Aorta (tissue), 5 donors: ENCODE results near the gene RIMKLA. TPM values are rescaled to one million over a fixed set of nuclear protein-coding genes. Genes with fewer than 3 reads are reported as not detected.

ENCODE experiments used
- ATAC-seq: fragments of 200-7000 bp; cut with Tn5 transposase; one replicate; pipeline ENCODE4 v1.9.1; 2022; ENCODE audit warnings: moderate library complexity; ENCODE audit not compliant: low FRiP score
- DNase-seq, 2 donors: peaks; one replicate each; pipeline ENCODE4 v3.0.0-alpha.2; 2020
- H3K27ac ChIP-seq, 2 donors: one replicate each; pipeline ENCODE4 v1.5.1; 2013; ENCODE audit warnings: low read length in 2 of 2, mild to moderate bottlenecking in 2 of 2, moderate library complexity in 2 of 2, control low read depth in 1 of 2, inconsistent platforms in 1 of 2, low read depth in 1 of 2
- H3K27me3 ChIP-seq, 2 donors: one replicate each; pipeline ENCODE4 v1.6.1; 2013; ENCODE audit warnings: control low read depth in 1 of 2, low read length in 1 of 2, mild to moderate bottlenecking in 1 of 2, moderate library complexity in 1 of 2; ENCODE audit not compliant: insufficient read depth in 2 of 2, control insufficient read depth in 1 of 2
- H3K36me3 ChIP-seq, 2 donors: one replicate each; pipeline ENCODE4 v1.6.1; 2013; ENCODE audit warnings: control low read depth in 1 of 2, low read length in 1 of 2, mild to moderate bottlenecking in 1 of 2; ENCODE audit not compliant: insufficient read depth in 2 of 2, control insufficient read depth in 1 of 2
- H3K4me1 ChIP-seq, 2 donors: one replicate each; pipeline ENCODE4 v1.6.1; 2013; ENCODE audit warnings: low read length in 2 of 2, control low read depth in 1 of 2, mild to moderate bottlenecking in 1 of 2, moderate library complexity in 1 of 2; ENCODE audit not compliant: insufficient read depth in 2 of 2, control insufficient read depth in 1 of 2
- H3K4me3 ChIP-seq, 2 donors: one replicate each; pipeline ENCODE4 v1.5.1; 2013; ENCODE audit warnings: low read length in 2 of 2, control low read depth in 1 of 2, mild to moderate bottlenecking in 1 of 2
- H3K9me3 ChIP-seq: one replicate; pipeline ENCODE4 v1.6.1; 2013; ENCODE audit warnings: mild to moderate bottlenecking, low read length; ENCODE audit not compliant: control insufficient read depth
- WGBS, 2 donors: extraction: QIAGEN DNeasy Blood & Tissue Kit; methylation state at CpG; one replicate each; pipeline ENCODE4 v1.1.7; 2013; 5-methylcytosine and 5-hydroxymethylcytosine counted together
- intact Hi-C, 2 donors: fragments of 100-400 bp; cut with DNase I; formaldehyde crosslinking; loops; one replicate each; pipeline versions ENCODE4 v1.14.2 to v1.15.0; 2022
- polyA plus RNA-seq, 2 donors: library from polyadenylated mRNA; stranded (reverse); fragments of 200-250 nt; gene quantifications; one replicate each; pipeline ENCODE4 v1.2.3, GENCODE V29; 2013
- total RNA-seq, 2 donors: library from RNA; stranded (reverse); fragmentation: NEBNext Ultra II Directional; extraction: Animal tissue kit (Norgen Biotek cat#: 25700); gene quantifications; one replicate each; pipeline ENCODE4 v1.2.1, GENCODE V29; 2021
- donor health status: healthy with polysubstance abuse.
- donor health status: Bipolar disorder and iron deficiency.
- donor health status: DM: no; HTN: no; CAD: no.
- donor health status: DM: no; HTN: no; CAD: no.
- donor health status: DM: yes; HTN: yes; CAD: no.

RIMKLA gene
- total and polyA plus RNA-seq, 4 donors: 0.06 to 1.3 (median 0.39) TPM

DNA sequence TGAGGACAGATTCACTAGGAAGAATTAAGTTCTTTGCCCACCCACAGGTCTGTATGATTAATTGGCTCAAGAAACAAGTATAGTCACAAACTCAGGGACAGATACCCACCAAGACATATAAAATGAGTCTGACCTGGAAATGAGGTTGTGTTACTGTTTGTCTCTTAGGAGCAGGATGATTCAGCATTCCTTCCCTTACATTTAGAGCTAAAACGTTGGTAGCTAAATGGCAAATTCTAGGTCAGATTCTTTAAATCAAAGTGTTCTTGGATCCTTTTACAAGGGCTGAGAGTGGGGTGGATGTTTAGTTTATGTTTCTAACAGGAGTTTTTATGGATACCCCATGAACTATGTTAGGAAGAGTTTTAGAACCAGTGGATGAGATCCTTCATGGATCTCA is 4.7 kb downstream of the RIMKLA start:
- H3K4me1 ChIP-seq: no peaks in the 10 kb centered on the region
- no peaks in the 10 kb centered on the region for H3K36me3 ChIP-seq
- H3K4me3 ChIP-seq: no peak overlapping the region
- intact Hi-C loops: no loop called here
- no peaks in the 10 kb centered on the region for H3K27me3 ChIP-seq
- ATAC-seq: no peak
- no peak for DNase-seq
- 19 to 25% methylated on average over 1 of the region's 1 CpG for WGBS, 2 donors
- no peak overlapping the region for H3K27ac ChIP-seq
- H3K9me3 ChIP-seq: no peaks in the 10 kb centered on the region

DNA sequence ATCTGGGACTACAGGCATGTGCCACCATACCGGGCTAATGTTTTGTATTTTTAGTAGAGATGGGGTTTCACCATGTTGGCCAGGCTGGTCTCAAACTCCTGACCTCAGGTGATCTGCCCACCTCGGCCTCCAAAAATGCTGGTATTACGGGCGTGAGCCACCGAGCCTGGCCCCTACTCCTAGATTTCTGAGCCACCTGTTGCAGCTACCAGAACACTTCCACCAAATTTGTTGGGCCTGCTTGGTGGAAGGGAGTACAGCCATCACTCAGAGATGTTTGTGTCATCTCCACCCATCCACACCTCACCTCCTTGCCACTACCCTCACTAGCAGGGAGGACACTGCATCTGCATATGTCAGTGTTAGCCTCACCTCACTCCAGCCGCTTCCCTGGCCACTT is 5.5 kb downstream of the RIMKLA start:
- no peak for ATAC-seq
- no peak overlapping the region for H3K27ac ChIP-seq
- intact Hi-C loops: no loop called here
- H3K4me3 ChIP-seq: no peak overlapping the region
- H3K9me3 ChIP-seq: no peaks in the 10 kb centered on the region
- WGBS, 2 donors: 91% methylated on average over 6 of the region's 6 CpGs
- no peak for DNase-seq
- H3K4me1 ChIP-seq: no peaks in the 10 kb centered on the region
- no peaks in the 10 kb centered on the region for H3K27me3 ChIP-seq
- H3K36me3 ChIP-seq: no peaks in the 10 kb centered on the region

DNA sequence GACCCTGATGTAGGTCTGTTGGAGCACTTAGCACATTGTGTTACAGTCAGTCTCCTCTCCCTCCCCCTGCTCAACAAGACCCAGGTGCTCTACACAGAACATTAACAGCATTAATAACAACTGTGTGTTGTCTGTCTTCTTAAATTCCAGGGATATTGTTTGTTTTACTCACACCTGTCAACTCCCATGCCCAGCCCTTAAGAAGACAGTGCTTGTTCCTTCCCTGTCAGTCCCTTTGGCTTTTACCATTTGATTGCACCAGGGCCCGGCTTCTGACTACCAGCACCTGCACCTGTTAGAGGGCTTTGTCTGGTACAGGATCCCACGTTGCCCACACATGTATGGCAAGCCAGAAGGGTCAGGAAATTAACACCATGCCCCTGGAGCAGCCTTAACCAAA is 11.7 kb downstream of the RIMKLA start:
- no peaks in the 10 kb centered on the region for H3K27me3 ChIP-seq
- ATAC-seq: no peak
- intact Hi-C loops: no loop called here
- no peaks in the 10 kb centered on the region for H3K4me1 ChIP-seq
- H3K9me3 ChIP-seq: no peaks in the 10 kb centered on the region
- H3K4me3 ChIP-seq: no peak overlapping the region
- no peaks in the 10 kb centered on the region for H3K36me3 ChIP-seq
- whole genome bisulfite sequencing, 2 donors: 75 to 82% methylated on average over 2 of the region's 2 CpGs
- H3K27ac ChIP-seq: no peak overlapping the region
- no peak for DNase-seq

DNA sequence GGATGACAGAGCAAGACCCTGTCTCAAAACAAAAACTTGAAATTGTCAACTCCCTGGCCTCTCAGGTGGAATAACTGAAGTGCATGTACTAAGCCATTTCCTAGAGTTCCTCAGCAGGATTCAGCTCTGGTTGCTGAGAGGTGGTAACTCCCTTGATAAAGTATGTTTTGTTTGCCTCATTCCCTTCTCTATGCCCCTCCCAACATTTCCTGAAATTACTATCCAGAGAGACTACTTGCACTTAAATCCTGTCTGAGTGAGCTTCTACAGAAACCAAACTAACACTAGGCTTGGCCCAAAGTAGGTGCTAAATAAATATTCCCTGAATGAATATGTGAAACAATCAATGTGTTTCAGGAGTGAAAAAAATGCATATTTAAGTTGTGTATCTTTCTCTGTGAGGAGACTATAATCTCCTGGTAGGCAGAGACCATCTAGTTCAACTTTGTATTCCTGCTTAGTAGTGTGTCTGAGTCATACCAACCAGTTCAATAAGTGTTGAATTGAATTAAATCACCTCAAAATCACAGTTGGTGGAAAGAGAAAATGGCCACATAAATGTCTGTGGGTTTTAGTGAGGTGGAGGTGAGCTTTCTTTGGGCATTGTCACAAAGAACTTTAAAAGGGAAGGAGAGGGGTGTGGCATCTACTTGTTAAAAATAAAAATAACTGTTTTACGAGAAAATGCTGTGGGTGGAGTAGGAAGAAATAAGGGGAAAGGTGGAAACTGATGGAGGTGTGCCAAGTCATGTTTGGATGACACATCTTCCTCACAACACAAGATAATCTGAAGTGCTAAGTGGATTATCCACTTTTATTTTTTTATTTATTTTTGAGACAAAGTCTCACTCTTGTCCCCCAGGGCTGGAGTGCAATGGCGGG is 12.6 kb downstream of the RIMKLA start:
- intact Hi-C loops: no loop called here
- H3K4me1 ChIP-seq: no peaks in the 10 kb centered on the region
- no peak overlapping the region for H3K27ac ChIP-seq
- WGBS, 2 donors: 80 to 86% methylated on average over 2 of the region's 2 CpGs
- H3K9me3 ChIP-seq: no peaks in the 10 kb centered on the region
- no peak for ATAC-seq
- H3K27me3 ChIP-seq: no peaks in the 10 kb centered on the region
- H3K4me3 ChIP-seq: no peak overlapping the region
- DNase-seq: no peak
- H3K36me3 ChIP-seq: no peaks in the 10 kb centered on the region

DNA sequence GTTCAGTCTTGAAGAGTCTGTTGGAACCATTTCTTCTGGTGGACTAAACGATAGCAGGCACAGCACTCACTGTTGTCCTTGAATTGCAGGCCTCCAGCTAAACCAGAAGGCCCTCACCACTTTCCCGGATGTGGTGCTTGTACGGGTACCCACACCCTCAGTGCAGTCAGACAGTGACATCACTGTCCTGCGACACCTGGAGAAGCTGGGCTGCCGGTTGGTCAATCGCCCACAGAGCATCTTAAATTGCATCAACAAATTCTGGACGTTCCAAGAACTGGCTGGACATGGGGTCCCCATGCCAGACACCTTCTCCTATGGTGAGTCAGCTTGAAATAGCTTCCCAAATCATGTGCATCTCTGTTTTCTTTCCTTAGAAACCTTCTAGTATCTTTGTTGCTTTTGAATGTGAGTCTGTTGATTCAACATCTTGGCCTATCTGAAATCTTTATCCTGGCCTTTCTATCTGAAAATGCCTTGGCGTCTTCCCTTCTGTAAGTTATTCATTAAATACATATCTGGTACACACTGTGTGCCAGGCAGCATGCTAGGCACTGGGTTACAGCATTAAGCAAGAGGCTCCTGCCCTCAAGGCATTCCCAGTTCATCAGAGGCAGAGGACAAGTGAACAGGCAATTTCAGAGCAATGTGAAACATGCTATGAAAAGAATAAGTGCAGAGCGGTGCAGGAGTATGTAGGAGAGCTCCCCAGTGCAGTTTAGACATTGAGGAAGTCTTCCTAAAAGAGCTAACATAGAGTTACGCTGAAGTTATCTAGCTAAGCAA is 18.9 kb downstream of the RIMKLA start:
- Histone ChIP-seq H3K27me3 (no peaks in the 10 kb centered on the region), H3K27ac (no peak overlapping the region), H3K36me3 (no peaks in the 10 kb centered on the region), H3K9me3 (no peaks in the 10 kb centered on the region), H3K4me1 (no peaks in the 10 kb centered on the region), H3K4me3 (no peak overlapping the region)
- 83 to 87% methylated on average over 10 of the region's 10 CpGs for WGBS, 2 donors
- no peak for ATAC-seq
- intact Hi-C loops: no loop called here
- no peak for DNase-seq

DNA sequence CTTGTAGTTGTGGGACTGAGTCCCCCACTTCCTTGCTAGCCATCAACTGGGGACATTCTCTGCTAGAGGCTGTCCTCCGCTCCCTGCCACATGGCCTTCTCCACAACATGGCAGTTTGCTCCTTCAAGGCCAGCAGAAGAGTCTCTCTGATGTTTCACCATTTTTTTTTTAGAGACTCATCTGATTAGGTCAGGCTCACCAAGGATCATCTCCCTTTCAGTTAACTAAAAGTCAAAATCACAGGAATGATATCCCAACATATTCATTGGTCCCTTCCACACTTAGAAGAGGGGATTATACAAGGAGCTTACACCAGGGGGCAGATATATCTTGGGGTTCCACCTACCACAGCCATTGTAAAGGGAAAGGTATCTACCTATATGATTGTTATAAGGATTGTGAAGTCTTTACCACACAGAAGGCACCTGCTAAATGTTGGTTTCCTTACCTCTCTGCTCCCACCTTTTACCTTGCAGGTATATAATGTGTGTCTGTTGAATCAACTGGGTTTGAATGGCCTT is 23.3 kb downstream of the RIMKLA start:
- no peaks in the 10 kb centered on the region for H3K27me3 ChIP-seq
- no peak for ATAC-seq
- no peak overlapping the region for H3K4me3 ChIP-seq
- no peaks in the 10 kb centered on the region for H3K4me1 ChIP-seq
- H3K9me3 ChIP-seq: no peaks in the 10 kb centered on the region
- H3K36me3 ChIP-seq: no peaks in the 10 kb centered on the region
- 95 to 99% methylated on average over 1 of the region's 1 CpG for WGBS, 2 donors
- no peak for DNase-seq
- intact Hi-C loops: no loop called here
- H3K27ac ChIP-seq: no peak overlapping the region

DNA sequence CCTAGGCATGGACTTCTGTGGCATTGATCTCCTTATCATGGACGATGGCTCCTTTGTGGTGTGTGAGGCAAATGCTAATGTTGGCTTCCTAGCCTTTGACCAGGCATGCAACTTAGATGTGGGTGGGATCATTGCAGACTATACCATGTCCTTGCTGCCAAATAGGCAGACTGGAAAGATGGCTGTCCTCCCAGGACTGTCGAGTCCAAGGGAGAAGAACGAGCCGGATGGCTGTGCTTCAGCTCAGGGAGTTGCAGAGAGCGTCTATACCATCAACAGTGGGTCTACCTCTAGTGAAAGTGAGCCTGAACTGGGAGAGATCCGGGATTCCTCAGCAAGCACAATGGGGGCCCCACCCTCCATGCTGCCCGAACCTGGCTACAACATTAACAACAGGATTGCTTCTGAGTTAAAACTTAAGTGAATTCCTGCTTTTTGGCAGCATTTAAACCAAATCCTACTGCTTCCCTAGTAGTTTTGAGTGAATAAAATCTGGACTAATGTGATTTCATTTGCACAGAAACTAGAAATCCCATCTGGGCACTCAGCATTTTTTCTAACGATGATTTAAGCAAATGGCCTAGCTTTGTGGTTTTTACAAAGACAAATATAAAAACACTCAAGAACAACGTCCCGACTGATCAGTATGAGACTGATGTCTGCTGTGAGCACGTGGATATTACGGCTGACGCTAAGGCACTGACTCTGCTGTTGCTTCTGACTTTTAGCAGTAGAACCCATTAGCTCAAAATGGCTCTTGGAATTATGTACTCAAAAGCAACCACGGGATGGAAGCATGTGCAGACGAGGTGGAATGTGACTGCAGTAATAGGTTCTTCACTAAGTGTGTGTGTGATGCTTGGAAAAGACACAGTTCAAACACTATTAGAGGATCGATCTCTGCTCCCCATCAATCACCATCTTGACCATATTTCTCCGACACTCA is 34.2 kb downstream of the RIMKLA start:
- no peak for DNase-seq
- 84 to 88% methylated on average over 17 of the region's 17 CpGs for WGBS, 2 donors
- no peaks in the 10 kb centered on the region for H3K4me1 ChIP-seq

DNA sequence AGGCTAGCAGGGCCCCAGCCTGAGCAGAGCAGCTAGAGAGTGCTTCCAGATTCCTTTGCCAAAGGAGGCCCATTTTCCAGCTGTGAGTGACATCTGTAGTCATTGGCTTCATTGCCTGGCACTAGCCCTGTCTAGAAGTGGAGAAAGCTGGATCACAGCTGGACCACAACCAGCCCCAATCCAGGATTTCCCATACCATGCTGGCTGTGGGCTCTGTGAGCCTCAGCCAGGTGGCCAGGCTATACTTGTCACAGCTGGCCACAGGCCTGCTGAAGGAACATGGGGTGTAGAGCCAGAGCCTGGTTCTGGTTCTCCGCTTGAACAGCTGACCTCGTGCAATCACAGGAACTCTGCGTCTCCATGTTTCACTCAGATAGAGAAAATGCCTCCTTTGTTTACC is 36.6 kb downstream of the RIMKLA start:
- ATAC-seq (no peak), DNase-seq (no peak)
- H3K27me3 ChIP-seq: no peaks in the 10 kb centered on the region
- WGBS, 2 donors: 4 to 33% methylated on average over 3 of the region's 3 CpGs
- H3K4me3 ChIP-seq: no peak overlapping the region
- H3K27ac ChIP-seq: no peak overlapping the region
- no peaks in the 10 kb centered on the region for H3K36me3 ChIP-seq
- H3K9me3 ChIP-seq: no peaks in the 10 kb centered on the region
- intact Hi-C loops: no loop called here
- no peaks in the 10 kb centered on the region for H3K4me1 ChIP-seq

More for the DNA sequence above, 34.2 kb downstream of the RIMKLA start:
- Histone ChIP-seq H3K27ac (no peak overlapping the region), H3K36me3 (no peaks in the 10 kb centered on the region), H3K27me3 (no peaks in the 10 kb centered on the region), H3K4me3 (no peak overlapping the region), H3K9me3 (no peaks in the 10 kb centered on the region)
- ATAC-seq: no peak
- intact Hi-C loops: no loop called here
